D721Med (cell line): Measurements from ENCODE around the gene RAD51C.

Experiments
- DNase-seq: peaks from one replicate; pipeline ENCODE4 v3.0.0; 2011; ENCODE audit warnings: low spot score; ENCODE audit not compliant: insufficient read length
- FAIRE-seq: peaks from 2 replicates; lab custom pipeline; 2011; peaks lifted over from hg19 to GRCh38; lab: Jason Lieb, UNC
- CTCF ChIP-seq: IDR thresholded peaks from 2 replicates; pipeline ENCODE4 v1.5.1; 2012; ENCODE audit warnings: mild to moderate bottlenecking, control low read depth; ENCODE audit not compliant: insufficient read depth; ENCODE audit errors: missing control alignments

RAD51C gene

GRCh38 chr17:58785097-58785496 is 92.7 kb downstream of the RAD51C start:
- no peak for DNase-seq
- TF ChIP-seq CTCF, result no peak
- no peak for FAIRE-seq
